Stomach (tissue), 9 donors: Measurements from ENCODE around the gene KLHL42. TPM values are rescaled to one million over a fixed set of nuclear protein-coding genes. Genes with fewer than 3 reads are reported as not detected.

Experiments
- DNase-seq, 2 donors: peaks; one replicate each; pipeline versions ENCODE4 v3.0.0 to v3.0.0-alpha.2; 2013 to 2019
- H3K27ac ChIP-seq, 5 donors: fragments of 200-600 bp in 4 of 5; sonication (generic) in 4 of 5; one replicate each; pipeline ENCODE4 v1.5.1; 2013 to 2019; ENCODE audit warnings: mild to moderate bottlenecking in 1 of 5, moderate library complexity in 1 of 5
- H3K27me3 ChIP-seq, 3 donors: fragments of 200-600 bp; sonication (generic); one replicate each; pipeline ENCODE4 v1.5.1; 2017 to 2019; ENCODE audit warnings: mixed run types in 1 of 3
- H3K36me3 ChIP-seq, 4 donors: fragments of 200-600 bp; sonication (generic); 1 replicate in 3 of 4; 2 replicates in 1 of 4; pipeline ENCODE4 v1.5.1; 2016 to 2019
- H3K4me1 ChIP-seq, 4 donors: fragments of 200-600 bp; sonication (generic); one replicate each; pipeline ENCODE4 v1.5.1; 2016 to 2019
- H3K4me3 ChIP-seq, 4 donors: fragments of 200-600 bp; sonication (generic) in 3 of 4; one replicate each; pipeline ENCODE4 v1.5.1; 2016 to 2019; ENCODE audit warnings: mild to moderate bottlenecking in 1 of 4
- H3K9me3 ChIP-seq, 4 donors: fragments of 200-600 bp; sonication (generic); one replicate each; pipeline ENCODE4 v1.5.1; 2016 to 2019
- EP300 ChIP-seq: sonication (generic); formaldehyde crosslinking; IDR thresholded peaks from one replicate; pipeline ENCODE4 v1.6.1; 2017; ENCODE audit warnings: antibody characterized with exemption
- POLR2A ChIP-seq, 4 donors: fragments of 450-650 bp; IDR thresholded peaks; one replicate each; pipeline ENCODE4 v1.6.1; 2016; ENCODE audit warnings: antibody characterized with exemption in 4 of 4, control low read depth in 2 of 4, mild to moderate bottlenecking in 1 of 4, moderate library complexity in 1 of 4
- POLR2AphosphoS5 ChIP-seq, 3 donors: sonication (generic); formaldehyde crosslinking; IDR thresholded peaks; one replicate each; pipeline ENCODE4 v1.6.1; 2016; ENCODE audit warnings: antibody characterized with exemption in 3 of 3
- WGBS, 5 donors: extraction: QIAGEN DNeasy Blood & Tissue Kit in 3 of 5; methylation state at CpG; one replicate each; pipeline versions ENCODE4 v1.1.5 to v1.1.7; 2013 to 2018; 5-methylcytosine and 5-hydroxymethylcytosine counted together
- intact Hi-C: fragments of 100-400 bp; cut with DNase I; formaldehyde crosslinking; loops from one replicate; pipeline ENCODE4 v1.15.1; 2023; ENCODE audit warnings: low total_unique reads
- polyA plus RNA-seq, 3 donors: library from polyadenylated mRNA; stranded (reverse); fragments of 200-250 nt; gene quantifications; one replicate each; pipeline ENCODE4 v1.2.3, GENCODE V29; 2013
- total RNA-seq, 5 donors: library from RNA; depleted of rRNA; stranded (reverse); fragments of >200 nt; gene quantifications; one replicate each; pipeline versions ENCODE4 v1.1.0 to v1.2.3, GENCODE V29; 2014 to 2016
- TF ChIP-seq, protein P1 (sequence below), 7 experiments: fragments of 450-650 bp in 4 of 7; fragments of 200-600 bp in 3 of 7; sonication (generic) in 3 of 7; IDR thresholded peaks; one replicate each; pipeline ENCODE4 v1.5.1; 2016 to 2019; ENCODE audit warnings: antibody characterized with exemption in 7 of 7, control low read depth in 2 of 7, mild to moderate bottlenecking in 1 of 7
- donor health status: healthy with polysubstance abuse.
- donor health status: Bipolar disorder and iron deficiency.
- donor health status: healthy.

Gene KLHL42
- total and polyA plus RNA-seq, 8 donors, result 5.1 to 141 (median 16.7) TPM

DNA sequence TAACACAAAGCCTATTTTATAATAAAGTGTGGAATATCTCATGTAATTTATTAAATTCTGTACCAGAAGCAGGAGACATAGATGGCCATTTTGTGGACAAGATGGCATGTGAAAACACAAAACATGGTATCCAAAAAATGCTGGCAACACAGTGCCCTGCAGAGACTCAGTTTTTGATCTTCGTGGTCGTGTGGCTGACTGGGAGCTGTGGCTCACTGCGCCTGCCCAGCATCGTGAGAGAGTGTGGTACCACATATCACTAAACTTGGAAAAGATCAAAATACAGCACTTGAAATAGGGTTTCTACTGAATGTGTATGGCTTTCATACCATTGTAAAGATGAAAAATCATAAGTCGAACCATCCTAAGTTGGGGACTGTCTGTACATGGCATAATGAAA is 43.0 kb downstream of the KLHL42 start:
- Histone ChIP-seq H3K27me3 (no peaks in the 10 kb centered on the region), H3K36me3 (no peaks in the 10 kb centered on the region), H3K9me3 (no peaks in the 10 kb centered on the region), H3K27ac (no peak overlapping the region), H3K4me1 (peaks cover 4 to 14% (median 7%) of the 10 kb centered on the region in 4 donors), H3K4me3 (no peak overlapping the region)
- TF ChIP-seq, protein P1, sequence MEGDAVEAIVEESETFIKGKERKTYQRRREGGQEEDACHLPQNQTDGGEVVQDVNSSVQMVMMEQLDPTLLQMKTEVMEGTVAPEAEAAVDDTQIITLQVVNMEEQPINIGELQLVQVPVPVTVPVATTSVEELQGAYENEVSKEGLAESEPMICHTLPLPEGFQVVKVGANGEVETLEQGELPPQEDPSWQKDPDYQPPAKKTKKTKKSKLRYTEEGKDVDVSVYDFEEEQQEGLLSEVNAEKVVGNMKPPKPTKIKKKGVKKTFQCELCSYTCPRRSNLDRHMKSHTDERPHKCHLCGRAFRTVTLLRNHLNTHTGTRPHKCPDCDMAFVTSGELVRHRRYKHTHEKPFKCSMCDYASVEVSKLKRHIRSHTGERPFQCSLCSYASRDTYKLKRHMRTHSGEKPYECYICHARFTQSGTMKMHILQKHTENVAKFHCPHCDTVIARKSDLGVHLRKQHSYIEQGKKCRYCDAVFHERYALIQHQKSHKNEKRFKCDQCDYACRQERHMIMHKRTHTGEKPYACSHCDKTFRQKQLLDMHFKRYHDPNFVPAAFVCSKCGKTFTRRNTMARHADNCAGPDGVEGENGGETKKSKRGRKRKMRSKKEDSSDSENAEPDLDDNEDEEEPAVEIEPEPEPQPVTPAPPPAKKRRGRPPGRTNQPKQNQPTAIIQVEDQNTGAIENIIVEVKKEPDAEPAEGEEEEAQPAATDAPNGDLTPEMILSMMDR (IDR thresholded peaks at IDR 0.05), result no peak
- no peak for TF ChIP-seq EP300
- TF ChIP-seq POLR2A (IDR thresholded peaks at IDR 0.05), result no peak
- no peak for TF ChIP-seq POLR2AphosphoS5 (IDR thresholded peaks at IDR 0.05)
- intact Hi-C loops, result no loop called here
- WGBS, 5 donors, result 88 to 93% (median 89%) methylated on average over 5 of the region's 5 CpGs
- DNase-seq, result no peak

DNA sequence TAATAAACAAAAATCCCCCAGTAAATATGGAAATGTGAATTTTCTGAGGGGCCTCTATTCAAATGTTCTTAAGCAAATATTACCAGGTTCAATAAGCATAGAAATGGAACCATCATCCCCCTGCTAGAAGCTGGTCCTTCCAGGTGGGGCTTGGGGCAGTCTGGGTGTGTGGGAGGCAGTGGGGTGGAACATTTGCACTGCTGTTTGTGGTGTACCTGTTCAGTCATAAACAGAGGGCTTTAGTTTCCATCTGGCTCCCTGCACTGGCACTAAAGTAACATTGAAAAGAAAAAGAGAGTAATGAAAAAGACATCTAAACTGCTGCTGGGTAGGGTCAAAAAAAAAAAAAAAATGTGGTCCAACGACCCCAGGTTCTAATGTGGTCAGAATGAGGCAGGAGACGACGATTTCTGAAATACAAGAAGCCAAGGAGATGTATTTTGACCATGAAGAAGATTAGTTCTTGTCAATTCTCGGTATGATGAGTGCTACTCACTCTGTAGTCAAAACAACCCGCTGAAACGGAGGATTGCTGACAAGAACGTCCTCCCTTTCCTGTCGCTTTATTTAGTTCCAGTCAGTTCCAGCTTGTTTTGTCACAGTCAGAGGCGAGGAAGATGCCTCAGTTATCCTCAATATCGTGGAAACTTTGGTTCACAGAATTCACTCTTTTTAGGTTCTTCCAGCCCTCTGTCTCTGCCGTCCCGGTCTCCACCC is 44.3 kb downstream of the KLHL42 start:
- Histone ChIP-seq H3K27ac (no peak overlapping the region), H3K4me1 (peaks cover 4 to 14% (median 7%) of the 10 kb centered on the region in 4 donors), H3K4me3 (no peak overlapping the region), H3K9me3 (no peaks in the 10 kb centered on the region), H3K27me3 (no peaks in the 10 kb centered on the region), H3K36me3 (no peaks in the 10 kb centered on the region)
- WGBS, 5 donors, result 59 to 71% (median 68%) methylated on average over 12 of the region's 12 CpGs
- intact Hi-C loops, result no loop called here
- DNase-seq, result no peak
- no peak for TF ChIP-seq POLR2A (IDR thresholded peaks at IDR 0.05)
- no peak for TF ChIP-seq EP300
- TF ChIP-seq, protein P1 (IDR thresholded peaks at IDR 0.05), result no peak
- no peak for TF ChIP-seq POLR2AphosphoS5 (IDR thresholded peaks at IDR 0.05)

- peaks cover 4 to 8% (median 5%) of the 10 kb centered on the region in 4 donors for H3K4me1 ChIP-seq
- intact Hi-C loops, result no loop called here
Observed at GRCh38 chr12:27826076-27826475, 46.0 kb downstream of the KLHL42 start.

DNA sequence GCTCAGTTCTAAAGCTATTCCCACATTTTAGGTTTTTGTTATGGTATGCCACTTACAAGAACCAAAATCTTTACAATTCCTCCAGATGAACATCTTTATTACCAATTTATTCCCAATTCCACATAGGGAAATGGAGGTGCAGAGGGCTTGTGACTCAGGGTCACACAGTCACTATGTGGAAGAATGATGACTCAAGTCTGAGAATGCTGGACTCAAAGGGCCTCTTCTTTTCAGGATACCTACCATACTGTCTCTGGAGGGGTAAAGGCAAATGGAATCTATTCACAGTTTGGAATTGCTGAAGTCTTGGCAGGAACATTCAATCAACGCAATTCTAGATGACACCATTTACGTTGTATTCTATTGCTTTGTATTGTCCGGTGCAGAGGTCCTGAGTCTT is 48.2 kb downstream of the KLHL42 start:
- Histone ChIP-seq H3K27ac (no peak overlapping the region), H3K4me3 (no peak overlapping the region), H3K36me3 (no peaks in the 10 kb centered on the region), H3K9me3 (no peaks in the 10 kb centered on the region), H3K4me1 (no peaks in the 10 kb centered on the region), H3K27me3 (no peaks in the 10 kb centered on the region)
- DNase-seq, result no peak
- TF ChIP-seq, protein P1 (IDR thresholded peaks at IDR 0.05), result no peak
- no peak for TF ChIP-seq EP300
- no peak for TF ChIP-seq POLR2AphosphoS5 (IDR thresholded peaks at IDR 0.05)
- no peak for TF ChIP-seq POLR2A (IDR thresholded peaks at IDR 0.05)
- 88 to 98% (median 97%) methylated on average over 3 of the region's 3 CpGs for WGBS, 5 donors
- intact Hi-C loops, result no loop called here

More at GRCh38 chr12:27826076-27826475, 46.0 kb downstream of the KLHL42 start:
- WGBS, 5 donors, result 75 to 100% (median 92%) methylated on average over 1 of the region's 1 CpG
- H3K9me3 ChIP-seq, result no peaks in the 10 kb centered on the region
- no peak overlapping the region for H3K27ac ChIP-seq
- DNase-seq, result no peak
- no peak for TF ChIP-seq POLR2A (IDR thresholded peaks at IDR 0.05)
- H3K27me3 ChIP-seq, result no peaks in the 10 kb centered on the region
- no peak overlapping the region for H3K4me3 ChIP-seq
- H3K36me3 ChIP-seq, result no peaks in the 10 kb centered on the region
